ENCODE measurements around the gene RGS6.

DNA sequence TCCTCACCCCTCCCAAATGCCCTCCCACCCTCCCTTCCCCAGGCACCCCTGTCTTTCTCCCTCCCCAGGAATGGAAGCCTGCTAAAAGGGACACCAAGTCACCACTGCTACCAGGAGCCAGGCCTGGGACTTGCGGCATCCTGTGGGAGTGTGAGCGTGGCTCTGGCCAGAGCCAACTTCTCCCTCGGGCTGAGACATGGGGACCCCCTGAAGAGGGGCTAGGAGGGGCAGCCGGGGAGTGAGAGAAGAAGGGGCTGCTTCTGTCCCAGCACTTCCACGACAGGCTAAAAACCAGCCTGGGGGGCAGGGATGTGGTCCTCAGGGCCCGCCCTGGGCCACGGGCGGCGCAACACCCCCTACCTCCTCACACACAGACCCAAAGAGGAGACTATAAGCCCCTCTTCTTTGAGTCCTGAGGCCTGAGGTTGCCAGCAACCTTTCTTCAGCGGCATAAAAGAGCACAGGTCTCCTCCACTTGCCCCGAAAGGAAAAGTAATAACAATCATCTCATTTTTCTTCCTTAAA lies 682.7 kb downstream of the RGS6 start:
- no peak for TF ChIP-seq GATA2 (IDR thresholded peaks at IDR 0.05; ENCODE audit: low read depth, low read length)
- TF ChIP-seq GATA3 (IDR thresholded peaks at IDR 0.05; ENCODE audit: low read depth, low read length) = no peak
